SJSA1 (cell line): ENCODE measurements around the gene PKLR. TPM values are rescaled to one million over a fixed set of nuclear protein-coding genes. Genes with fewer than 3 reads are reported as not detected.
"Not testable (repeated sequence)": the region's sequence is repeated elsewhere in the genome, so short reads cannot be mapped to it uniquely, and the experiment has no call there.

Experiments used
- DNase-seq, 2 experiments: peaks; one replicate each; pipeline ENCODE4 v3.0.0-alpha.2; 2015 to 2020; ENCODE audit warnings: low spot score in 2 of 2, low read depth in 1 of 2
- H3K27ac ChIP-seq: fragments of 250-450 bp; sonication (Bioruptor Pico); 2 replicates; pipeline ENCODE4 v1.5.1; 2020; ENCODE audit warnings: mild to moderate bottlenecking, moderate library complexity
- H3K27me3 ChIP-seq: fragments of 250-450 bp; sonication (Bioruptor Pico); replicated peaks from 2 replicates; pipeline ENCODE4 v1.5.1; 2020; ENCODE audit warnings: mild to moderate bottlenecking, moderate library complexity
- H3K36me3 ChIP-seq: fragments of 250-450 bp; sonication (Bioruptor Pico); 2 replicates; pipeline ENCODE4 v1.5.1; 2020; ENCODE audit warnings: mild to moderate bottlenecking
- H3K4me1 ChIP-seq: fragments of 250-450 bp; sonication (Bioruptor Pico); replicated peaks from 2 replicates; pipeline ENCODE4 v1.6.1; 2021; ENCODE audit warnings: mild to moderate bottlenecking
- H3K4me3 ChIP-seq: fragments of 250-450 bp; sonication (Bioruptor Pico); 2 replicates; pipeline ENCODE4 v1.5.1; 2020; ENCODE audit warnings: mild to moderate bottlenecking
- H3K9me3 ChIP-seq: fragments of 250-450 bp; sonication (Bioruptor Pico); replicated peaks from 2 replicates; pipeline ENCODE4 v1.5.1; 2020; ENCODE audit warnings: mild to moderate bottlenecking
- total RNA-seq: library from RNA; depleted of rRNA; stranded (reverse); fragments of >200 nt; shearing (Covaris generic); gene quantifications from 2 replicates; pipeline ENCODE4 v1.2.3, GENCODE V29; 2014; rRNA removed

Gene PKLR
- total RNA-seq, 1 experiment from 2014 or later, result not detected

DNA sequence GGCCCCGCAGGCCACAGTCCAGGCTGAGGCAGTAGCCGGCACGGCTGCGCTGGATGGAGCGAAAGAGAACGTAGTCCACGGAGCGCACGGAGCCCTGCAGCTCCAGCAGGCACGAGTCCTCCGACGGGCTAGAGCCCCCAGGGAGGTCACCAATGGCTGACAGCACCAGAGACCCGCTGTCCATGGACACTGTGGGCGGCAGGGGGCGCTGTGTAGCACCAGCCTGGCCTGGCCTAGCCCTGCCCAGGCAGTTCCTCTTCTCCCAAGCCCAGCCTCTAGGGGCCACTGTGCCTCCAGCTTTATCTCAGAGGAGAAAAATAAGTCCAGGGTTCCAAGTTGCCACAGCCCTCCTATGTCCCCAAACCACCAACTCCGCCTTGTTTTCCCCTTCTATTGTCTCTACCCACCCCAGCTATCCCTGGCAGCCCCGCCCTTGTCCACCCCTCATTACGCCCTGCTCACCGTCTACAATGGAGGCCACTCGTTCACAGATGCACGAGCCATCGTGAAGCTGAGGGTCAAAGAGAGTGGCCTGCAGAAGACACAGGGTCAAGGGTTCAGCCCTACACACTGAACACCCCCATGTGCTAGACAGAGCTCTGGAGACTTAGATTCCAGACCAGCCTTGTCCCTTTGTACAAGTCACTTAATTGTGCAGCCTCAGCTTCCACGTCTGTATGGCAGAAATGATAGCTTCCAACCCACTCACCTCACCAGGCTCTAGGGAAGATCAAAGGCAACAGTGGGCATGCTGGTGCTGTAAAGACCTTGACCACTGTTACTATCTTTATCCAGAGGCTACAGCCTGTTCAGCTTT is 50.4 kb downstream of the PKLR start:
- H3K27me3 ChIP-seq, result no peaks in the 10 kb centered on the region
- H3K4me1 ChIP-seq, result peaks cover 30% of the 10 kb centered on the region
- peaks cover 5% of the 10 kb centered on the region for H3K36me3 ChIP-seq
- H3K9me3 ChIP-seq, result no peaks in the 10 kb centered on the region
- peak overlapping the region; percentile 13 for H3K4me3 ChIP-seq
- peak; percentile 83 to 95 for DNase-seq
- H3K27ac ChIP-seq, result 0 out of 2 replicates have a peak overlapping the region, but pooled peaks have one; percentile 23

DNA sequence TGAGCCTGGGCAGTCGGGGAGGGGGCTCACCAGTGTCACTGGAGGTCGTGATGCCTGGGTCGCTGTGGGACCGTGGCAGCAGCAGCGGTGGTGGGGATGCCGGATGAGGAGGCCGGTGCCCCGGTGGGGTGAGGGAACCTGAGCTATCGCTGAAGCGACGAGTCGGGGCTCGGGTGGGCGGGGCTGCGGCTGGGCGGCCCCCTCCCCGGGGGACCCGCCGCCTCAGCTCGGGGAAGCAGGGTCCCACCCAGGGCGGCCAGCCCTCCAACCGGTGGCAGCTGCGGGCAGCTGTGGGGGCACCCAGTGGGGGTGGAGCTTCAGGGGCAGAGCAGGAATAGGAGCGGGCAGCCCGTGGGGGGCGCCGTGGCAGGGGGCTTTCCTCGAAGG is 51.0 kb downstream of the PKLR start:
- no peak for DNase-seq
- no peaks in the 10 kb centered on the region for H3K27me3 ChIP-seq
- peaks cover 28% of the 10 kb centered on the region for H3K4me1 ChIP-seq
- H3K4me3 ChIP-seq, result peak overlapping the region; percentile 13
- no peaks in the 10 kb centered on the region; the same call in 1 of the 2 replicates for H3K36me3 ChIP-seq
- H3K9me3 ChIP-seq, result no peaks in the 10 kb centered on the region
- 0 out of 2 replicates have a peak overlapping the region, but pooled peaks have one; percentile 23 for H3K27ac ChIP-seq

DNA sequence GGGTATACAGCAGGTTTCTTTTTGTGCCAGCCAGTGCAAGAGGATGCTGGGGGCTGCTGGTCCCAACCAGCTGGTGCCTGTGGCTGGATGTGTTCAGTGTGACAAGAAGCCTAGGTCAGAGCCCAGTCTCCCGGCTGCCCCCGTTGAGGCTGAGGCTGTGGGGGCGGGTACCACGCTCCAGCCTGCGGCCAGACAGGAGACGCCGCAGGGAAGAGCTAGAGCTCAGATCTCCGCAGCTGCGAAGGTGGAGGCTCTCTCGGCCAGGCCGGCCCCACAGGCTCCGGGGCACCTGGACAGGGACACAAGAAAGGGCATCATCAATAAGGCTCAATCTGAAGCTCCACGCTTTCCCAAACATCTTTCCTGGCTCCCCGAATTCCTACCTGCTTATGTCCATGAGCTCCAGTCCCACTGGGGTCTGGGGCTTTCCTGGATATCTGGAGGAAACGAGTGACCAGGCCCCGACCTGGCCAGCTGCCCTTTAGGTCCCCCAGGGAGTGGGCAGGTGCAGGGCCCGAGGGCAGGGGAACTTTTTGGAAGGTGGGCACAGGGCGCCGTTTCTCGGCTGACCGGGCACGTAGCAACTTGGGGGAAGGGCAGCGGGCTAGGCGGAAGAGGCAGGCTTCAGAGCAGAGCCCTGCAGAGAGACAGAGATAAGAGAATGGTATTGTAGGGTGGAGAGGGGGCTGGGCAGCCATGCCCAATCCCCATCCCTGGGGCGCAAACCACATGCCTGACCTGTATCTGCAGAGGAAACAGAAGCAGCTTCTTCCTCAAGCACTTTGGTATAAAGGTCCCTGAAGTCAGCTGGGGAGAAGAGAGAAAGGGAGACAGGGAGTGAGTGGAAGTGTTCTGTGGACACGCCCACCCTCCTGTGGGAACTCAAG is 53.3 kb downstream of the PKLR start:
- Histone ChIP-seq H3K4me1 (peaks cover 25% of the 10 kb centered on the region), H3K9me3 (no peaks in the 10 kb centered on the region), H3K4me3 (no peak overlapping the region), H3K27ac (no peak overlapping the region), H3K36me3 (no peaks in the 10 kb centered on the region; the same call in 1 of the 2 replicates), H3K27me3 (no peaks in the 10 kb centered on the region)
- DNase-seq, result no peak

DNA sequence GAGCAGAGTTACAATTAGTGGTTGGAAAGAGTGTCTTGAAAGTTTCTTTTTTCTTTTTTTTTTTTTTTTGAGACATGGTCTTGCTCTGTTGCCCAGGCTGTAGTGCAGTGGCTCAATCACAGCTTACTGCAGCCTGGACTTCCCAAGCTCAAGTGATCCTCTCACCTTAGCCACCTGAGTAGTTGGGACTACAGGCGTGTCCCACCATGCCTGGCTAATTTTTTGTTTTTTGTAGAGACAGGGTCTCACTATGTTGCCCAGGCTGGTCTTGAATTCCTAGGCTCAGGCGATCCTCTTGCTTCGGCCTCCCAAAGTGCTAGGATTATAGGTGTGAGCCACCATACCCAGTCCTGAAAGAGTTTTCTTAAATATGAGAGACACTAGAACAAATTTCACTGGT is 54.4 kb downstream of the PKLR start:
- H3K4me3 ChIP-seq, H3K27me3 ChIP-seq, H3K36me3 ChIP-seq, H3K9me3 ChIP-seq, DNase-seq, H3K27ac ChIP-seq: not testable (repeated sequence)
- H3K4me1 ChIP-seq, result peaks cover 27% of the 10 kb centered on the region

DNA sequence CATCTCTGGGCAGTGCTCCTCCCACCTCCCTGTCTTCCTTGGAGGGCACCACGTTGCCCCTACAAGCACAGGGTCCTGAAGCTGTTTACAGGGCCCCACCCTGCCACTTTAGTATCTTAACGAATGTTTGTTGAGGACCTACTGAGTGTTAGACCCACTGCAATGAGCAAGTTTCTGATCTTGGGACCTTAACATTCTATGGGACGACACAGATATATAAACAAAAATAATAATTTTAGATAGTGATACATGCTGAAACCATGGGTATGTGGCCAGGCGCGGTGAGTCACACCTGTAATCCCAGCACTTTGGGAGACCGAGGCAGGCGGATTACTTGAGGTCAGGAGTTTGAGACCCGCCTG is 56.1 kb downstream of the PKLR start:
- no peaks in the 10 kb centered on the region for H3K9me3 ChIP-seq
- peak overlapping the region; percentile 81 for H3K27ac ChIP-seq
- no peaks in the 10 kb centered on the region; the same call in 1 of the 2 replicates for H3K36me3 ChIP-seq
- H3K4me3 ChIP-seq, result peak overlapping the region; percentile 42
- H3K27me3 ChIP-seq, result no peaks in the 10 kb centered on the region
- DNase-seq, result no peak
- H3K4me1 ChIP-seq, result peaks cover 25% of the 10 kb centered on the region

DNA sequence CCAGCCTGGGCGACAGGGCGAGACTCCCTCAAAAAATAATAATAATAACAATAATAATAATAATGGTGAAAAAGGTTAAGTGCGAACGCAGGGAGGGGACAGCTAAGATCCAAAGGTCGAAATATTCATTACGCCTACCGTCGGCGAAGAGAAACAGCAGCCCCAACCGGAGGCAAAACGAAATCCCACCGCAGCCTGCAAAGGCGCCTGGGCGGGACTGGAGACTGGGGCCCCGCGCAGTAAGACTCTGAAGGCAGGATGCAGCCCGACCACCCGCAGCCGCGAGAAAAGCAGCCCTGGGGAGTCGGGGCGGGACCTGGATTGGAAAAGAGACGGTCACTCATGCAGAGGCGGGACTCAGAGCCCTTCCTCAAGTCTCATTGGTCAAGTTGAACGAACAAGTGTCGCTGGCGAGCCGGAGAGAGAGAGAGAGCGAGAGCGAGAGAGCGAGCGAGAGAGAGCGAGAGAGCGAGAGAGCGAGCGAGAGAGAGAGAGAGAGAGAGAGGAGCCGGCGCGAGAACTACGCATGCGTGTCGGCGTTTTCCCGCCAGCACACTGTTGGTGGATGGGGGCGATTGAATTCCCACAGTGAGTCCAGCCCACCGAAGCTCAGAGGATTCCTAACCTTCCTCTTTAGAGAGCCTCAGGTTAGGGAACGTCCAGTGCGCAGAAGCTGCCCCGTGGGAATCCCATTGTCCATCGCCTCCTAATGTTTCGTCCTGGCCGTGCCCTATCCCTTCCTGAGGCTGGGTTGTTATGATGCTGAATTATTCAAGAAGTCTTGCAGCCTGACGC is 56.7 kb downstream of the PKLR start:
- Histone ChIP-seq H3K27me3 (no peaks in the 10 kb centered on the region), H3K27ac (peak overlapping the region; percentile 81), H3K4me3 (peak overlapping the region; percentile 42), H3K4me1 (peaks cover 25% of the 10 kb centered on the region), H3K36me3 (no peaks in the 10 kb centered on the region), H3K9me3 (no peaks in the 10 kb centered on the region)
- DNase-seq, result peak; percentile 99 to 100

DNA sequence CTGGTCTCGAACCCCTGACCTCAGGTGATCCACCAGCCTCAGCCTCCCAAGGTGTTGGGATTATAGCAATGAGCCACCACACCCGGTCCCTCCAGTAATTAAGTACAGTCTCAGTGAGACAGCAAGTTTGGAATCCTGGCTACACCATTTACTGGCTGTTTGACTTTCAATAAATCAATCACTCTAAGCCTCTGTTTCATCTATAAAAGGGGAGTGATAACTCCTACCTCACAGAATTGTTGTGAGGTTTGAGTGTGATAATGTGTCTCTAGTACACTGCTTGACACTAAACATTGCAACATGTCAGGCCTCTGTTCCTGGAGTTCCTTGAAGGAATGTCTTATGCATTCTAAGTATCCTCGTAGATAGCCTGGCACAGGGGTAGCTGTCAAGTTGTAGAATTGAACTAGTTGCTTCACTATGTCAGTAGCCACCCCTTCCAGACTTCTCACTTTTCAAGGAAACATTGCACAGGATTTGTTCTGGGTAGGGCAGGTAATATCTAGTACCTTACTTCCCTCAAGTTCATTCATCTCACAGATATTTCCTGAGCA is 58.4 kb downstream of the PKLR start:
- Histone ChIP-seq H3K27me3 (no peaks in the 10 kb centered on the region), H3K9me3 (no peaks in the 10 kb centered on the region), H3K4me1 (peaks cover 25% of the 10 kb centered on the region), H3K4me3 (peak overlapping the region; percentile 42), H3K36me3 (no peaks in the 10 kb centered on the region), H3K27ac (no peak overlapping the region)
- DNase-seq, result no peak

DNA sequence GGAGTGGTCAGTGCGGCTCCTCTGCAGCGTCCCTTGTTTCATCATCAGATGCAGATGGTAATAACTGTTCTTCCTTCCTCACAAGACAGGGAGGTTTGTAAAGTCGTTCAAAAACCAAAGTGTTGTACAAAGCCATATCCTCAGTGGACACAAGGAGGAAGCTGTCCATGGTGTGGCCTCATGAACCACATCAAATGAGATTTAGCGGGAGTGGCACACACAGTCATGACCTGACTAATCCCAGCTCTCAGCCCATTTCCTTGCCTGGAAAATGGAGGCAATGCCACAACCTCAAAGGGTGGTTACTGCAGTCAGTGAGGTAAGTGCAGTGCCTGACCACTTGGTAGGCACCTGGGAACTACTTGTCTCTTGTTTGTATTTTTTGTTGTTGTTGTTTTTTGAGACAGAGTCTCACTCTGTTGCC is 59.4 kb downstream of the PKLR start:
- no peak for DNase-seq
- no peak overlapping the region for H3K27ac ChIP-seq

DNA sequence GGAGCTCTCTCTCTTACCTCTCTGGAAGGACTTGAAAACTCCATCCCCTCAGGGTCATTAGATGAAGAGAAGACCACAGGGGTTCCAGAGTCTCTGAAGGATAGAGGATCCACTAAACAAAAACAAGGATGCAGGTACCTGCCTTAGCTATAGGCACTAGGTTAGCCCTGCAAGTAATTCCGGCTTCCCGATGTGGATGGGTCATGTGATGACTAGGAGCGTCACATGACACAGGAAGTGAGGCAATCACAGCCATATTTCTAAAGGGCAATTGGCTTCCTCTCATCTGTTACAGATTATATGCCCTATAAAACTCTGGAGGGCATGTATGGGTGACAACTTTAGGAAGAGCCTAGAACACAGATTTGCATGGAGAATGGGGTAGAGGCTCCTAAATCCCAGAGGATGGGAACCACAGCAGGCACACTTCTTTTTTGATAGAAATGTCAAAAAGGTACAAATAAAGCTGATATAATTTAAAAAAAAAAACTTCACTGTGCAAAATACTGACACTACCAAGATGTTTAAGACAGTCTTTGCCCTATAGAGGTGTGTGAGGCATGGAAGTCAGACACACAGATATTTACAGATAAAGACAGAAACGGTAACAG is 60.1 kb downstream of the PKLR start:
- H3K36me3 ChIP-seq, result peaks cover 12% of the 10 kb centered on the region
- no peaks in the 10 kb centered on the region for H3K27me3 ChIP-seq
- no peaks in the 10 kb centered on the region for H3K9me3 ChIP-seq
- H3K4me1 ChIP-seq, result peaks cover 25% of the 10 kb centered on the region
- H3K4me3 ChIP-seq, result peak overlapping the region; percentile 21
- no peak overlapping the region for H3K27ac ChIP-seq
- DNase-seq, result peak; percentile 70 to 71

More for the DNA sequence above, 59.4 kb downstream of the PKLR start:
- Histone ChIP-seq H3K36me3 (peaks cover 7% of the 10 kb centered on the region), H3K4me3 (no peak overlapping the region), H3K4me1 (peaks cover 25% of the 10 kb centered on the region), H3K9me3 (no peaks in the 10 kb centered on the region), H3K27me3 (no peaks in the 10 kb centered on the region)

Other genes starting within 250 kb of the PKLR start
- gene EFNA4, start 237.7 kb downstream of the PKLR start, total RNA-seq, result 4.7 and 4.8 TPM in 2 replicates
- gene EFNA3, start 222.6 kb downstream of the PKLR start, total RNA-seq, result 0.21 and 0.85 TPM in 2 replicates
- gene EFNA1, start 173.6 kb downstream of the PKLR start, total RNA-seq, result 0.89 and 0.91 TPM in 2 replicates
- gene SLC50A1, start 165.6 kb downstream of the PKLR start, total RNA-seq, result 9.9 and 23.4 TPM in 2 replicates
- gene DPM3, start 160.9 kb downstream of the PKLR start, total RNA-seq, result 40.7 and 76.6 TPM in 2 replicates
- 61.7 and 94.8 TPM in 2 replicates for gene KRTCAP2, start 128.1 kb downstream of the PKLR start, total RNA-seq
- gene TRIM46, start 127.6 kb downstream of the PKLR start, total RNA-seq, result 0.21 and 1.1 TPM in 2 replicates
- 3.2 and 5.4 TPM in 2 replicates for gene THBS3, start 93.5 kb downstream of the PKLR start, total RNA-seq
- 69.7 and 86.0 TPM in 2 replicates for gene MTX1, start 92.7 kb downstream of the PKLR start, total RNA-seq
- gene ENTREP3, start 46.0 kb downstream of the PKLR start, total RNA-seq, result 3.7 and 11.9 TPM in 2 replicates
- 54.6 and 55.9 TPM in 2 replicates for gene SCAMP3, start 39.1 kb downstream of the PKLR start, total RNA-seq
- gene CLK2, start 27.9 kb downstream of the PKLR start, total RNA-seq, result 13.0 and 13.7 TPM in 2 replicates
- 0.97 and 2.5 TPM in 2 replicates for gene HCN3, start 24.0 kb downstream of the PKLR start, total RNA-seq
- gene FDPS, start 7.4 kb upstream of the PKLR start, total RNA-seq, result 205 and 232 TPM in 2 replicates
- 39.8 and 40.9 TPM in 2 replicates for gene RUSC1, start 19.5 kb upstream of the PKLR start, total RNA-seq